GM12865 (cell line): ENCODE results near the gene AHI1.
"Not testable (repeated sequence)": the region's sequence is repeated elsewhere in the genome, so short reads cannot be mapped to it uniquely, and the experiment has no call there.

ENCODE experiments used
- DNase-seq: peaks from one replicate; pipeline ENCODE4 v3.0.0; 2010; ENCODE audit warnings: low read depth
- H3K4me3 ChIP-seq: 2 replicates; pipeline ENCODE4 v1.5.1; 2011; ENCODE audit warnings: mild to moderate bottlenecking, low read depth, low read length, control low read depth
- CTCF ChIP-seq: IDR thresholded peaks from 2 replicates; pipeline ENCODE4 v1.5.1; 2011; ENCODE audit warnings: low read length, control low read depth, low read depth, inconsistent platforms; ENCODE audit not compliant: insufficient read depth; ENCODE audit errors: missing control alignments

AHI1 gene

GRCh38 chr6:135383301-135383700, 114.2 kb downstream of the AHI1 start:
- no peak for TF ChIP-seq CTCF
- H3K4me3 ChIP-seq = no peak overlapping the region

GRCh38 chr6:135382182-135382628, 115.3 kb downstream of the AHI1 start:
- no peak overlapping the region for H3K4me3 ChIP-seq
- no peak for TF ChIP-seq CTCF
- DNase-seq = peak; percentile 57

More at GRCh38 chr6:135383301-135383700, 114.2 kb downstream of the AHI1 start:
- no peak for DNase-seq

DNA sequence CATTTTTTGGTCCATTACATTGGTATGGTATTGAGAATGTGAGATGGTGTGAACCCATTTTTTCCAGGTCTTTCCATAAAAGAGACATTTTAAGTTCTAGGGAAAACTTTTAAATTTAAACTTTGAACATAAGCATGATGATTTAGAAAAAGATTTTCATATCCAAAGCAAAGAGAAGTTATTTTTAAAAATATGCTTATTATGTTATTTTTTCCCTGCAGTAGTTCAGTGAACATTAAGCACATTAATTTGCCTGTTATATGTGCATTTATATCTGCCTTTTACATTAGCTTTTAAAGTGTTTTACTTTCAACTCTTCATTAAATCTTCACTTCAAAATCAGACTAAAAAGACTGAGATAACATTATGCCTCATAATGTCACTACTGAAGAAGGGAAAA, 116.7 kb downstream of the AHI1 start:
- no peak for TF ChIP-seq CTCF
- H3K4me3 ChIP-seq = no peak overlapping the region
- DNase-seq = no peak

DNA sequence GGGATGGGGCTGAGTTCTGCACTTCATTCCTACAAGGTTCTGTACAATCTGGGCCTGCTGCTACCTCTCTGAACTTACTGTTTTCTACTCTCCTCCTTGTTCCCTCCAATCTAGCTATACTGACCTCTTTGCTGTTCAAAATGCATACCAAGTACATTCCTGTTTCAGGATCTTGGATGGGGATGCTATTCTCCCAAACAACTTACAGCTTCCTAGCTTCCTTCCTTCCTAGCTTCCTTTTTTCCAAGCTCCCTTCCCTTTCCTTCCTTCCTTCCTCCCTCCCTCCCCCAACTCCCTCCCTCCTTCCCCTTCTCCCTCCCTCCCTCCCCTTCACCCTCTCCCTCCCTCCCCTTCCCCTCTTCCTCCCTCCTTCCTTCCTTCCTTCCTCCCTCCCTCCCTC, 117.9 kb downstream of the AHI1 start:
- H3K4me3 ChIP-seq = no peak overlapping the region
- no peak for TF ChIP-seq CTCF
- no peak for DNase-seq

- TF ChIP-seq CTCF = no peak
- no peak overlapping the region for H3K4me3 ChIP-seq
- peak; percentile 6 for DNase-seq
Observed at GRCh38 chr6:135372758-135373157, 124.8 kb downstream of the AHI1 start.

DNA sequence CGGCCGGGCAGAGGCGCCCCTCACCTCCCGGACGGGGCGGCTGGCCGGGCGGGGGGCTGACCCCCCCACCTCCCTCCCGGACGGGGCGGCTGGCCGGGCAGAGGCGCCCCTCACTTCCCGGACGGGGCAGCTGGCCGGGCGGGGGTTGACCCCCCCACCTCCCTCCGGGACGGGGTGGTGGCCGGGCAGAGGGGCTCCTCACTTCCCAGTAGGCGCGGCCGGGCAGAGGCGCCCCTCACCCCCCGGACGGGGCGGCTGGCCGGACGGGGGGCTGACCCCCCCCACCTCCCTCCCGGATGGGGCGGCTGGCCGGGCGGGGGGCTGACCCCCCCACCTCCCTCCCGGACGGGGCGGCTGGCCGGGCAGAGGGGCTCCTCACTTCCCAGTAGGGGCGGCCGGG, 133.9 kb downstream of the AHI1 start:
- not testable (repeated sequence) for H3K4me3 ChIP-seq, DNase-seq

GRCh38 chr6:135362124-135362523, 135.4 kb downstream of the AHI1 start:
- TF ChIP-seq CTCF = no peak
- DNase-seq = no peak
- H3K4me3 ChIP-seq = no peak overlapping the region
